ENCODE data around the gene BEND6.

BEND6 gene

DNA sequence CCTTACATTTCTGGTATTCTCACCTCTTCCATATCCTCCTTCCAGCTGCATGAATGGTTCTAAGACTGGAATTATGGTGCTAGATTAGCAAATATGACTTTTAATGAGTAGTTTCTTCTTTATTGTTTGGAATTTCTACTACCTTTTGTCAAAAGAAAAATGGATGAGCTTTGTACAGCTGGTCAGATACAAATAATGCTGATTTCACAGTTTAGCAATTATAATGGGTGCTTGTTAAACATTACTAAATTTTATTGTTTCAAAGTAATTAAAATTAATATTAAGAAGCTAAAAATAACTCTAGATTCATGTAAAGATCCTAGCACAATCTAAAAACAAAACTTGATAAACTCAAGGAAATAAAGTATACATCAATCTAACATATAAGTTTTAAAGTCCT, 32.3 kb upstream of the BEND6 start:
- H3K4me1 ChIP-seq (ENCODE audit: control insufficient read depth, insufficient read depth, low read length) = 0 out of 2 replicates have a peak, but pooled peaks cover 6% of the 10 kb centered on the region

DNA sequence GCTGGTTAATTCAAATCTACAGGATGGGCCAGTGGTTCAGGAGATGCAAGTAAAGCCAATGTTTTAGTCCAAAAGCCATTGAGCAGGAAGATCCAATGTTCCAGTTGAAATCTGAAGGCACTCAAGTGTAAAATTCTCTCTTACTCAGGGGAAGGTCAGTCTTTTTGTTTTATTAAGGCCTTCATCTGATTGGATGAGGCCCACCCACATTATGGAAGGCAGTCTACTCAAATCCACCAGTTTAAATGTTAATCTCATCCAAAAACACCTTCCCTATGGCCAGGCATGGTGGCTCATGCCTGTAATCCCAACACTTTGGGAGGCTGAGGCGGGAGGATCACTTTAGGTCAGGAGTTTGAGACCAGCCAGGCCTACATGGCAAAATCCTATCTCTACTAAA, 31.3 kb upstream of the BEND6 start:
- Histone ChIP-seq H3K9ac (ENCODE audit: low read depth, low read length) (no peak overlapping the region), H3K36me3 (ENCODE audit: control insufficient read depth, insufficient read depth, low read length) (no peaks in the 10 kb centered on the region), H3K27ac (ENCODE audit: low read depth, low read length) (no peak overlapping the region), H3K4me3 (ENCODE audit: low read depth, low read length) (no peak overlapping the region), H3K4me1 (ENCODE audit: control insufficient read depth, insufficient read depth, low read length) (peaks cover 14% of the 10 kb centered on the region), H3K27me3 (ENCODE audit: control insufficient read depth, insufficient read depth, low read length) (no peaks in the 10 kb centered on the region), H3K9me3 (ENCODE audit: control insufficient read depth, insufficient read depth, low read length) (no peaks in the 10 kb centered on the region)

More for the DNA sequence above, 32.3 kb upstream of the BEND6 start:
- Histone ChIP-seq H3K9me3 (ENCODE audit: control insufficient read depth, insufficient read depth, low read length) (no peaks in the 10 kb centered on the region), H3K4me3 (ENCODE audit: low read depth, low read length) (no peak overlapping the region), H3K36me3 (ENCODE audit: control insufficient read depth, insufficient read depth, low read length) (no peaks in the 10 kb centered on the region), H3K27ac (ENCODE audit: low read depth, low read length) (no peak overlapping the region), H3K9ac (ENCODE audit: low read depth, low read length) (no peak overlapping the region), H3K27me3 (ENCODE audit: control insufficient read depth, insufficient read depth, low read length) (no peaks in the 10 kb centered on the region)

GRCh38 chr6:56927538-56928453, 27.1 kb upstream of the BEND6 start:
- Histone ChIP-seq H3K4me1 (ENCODE audit: control insufficient read depth, insufficient read depth, low read length) (peaks cover 14% of the 10 kb centered on the region), H3K36me3 (ENCODE audit: control insufficient read depth, insufficient read depth, low read length) (no peaks in the 10 kb centered on the region), H3K27me3 (ENCODE audit: control insufficient read depth, insufficient read depth, low read length) (no peaks in the 10 kb centered on the region), H3K27ac (ENCODE audit: low read depth, low read length) (no peak overlapping the region), H3K9ac (ENCODE audit: low read depth, low read length) (no peak overlapping the region), H3K9me3 (ENCODE audit: control insufficient read depth, insufficient read depth, low read length) (no peaks in the 10 kb centered on the region), H3K4me3 (ENCODE audit: low read depth, low read length) (no peak overlapping the region)

- Histone ChIP-seq H3K4me3 (ENCODE audit: low read depth, low read length) (no peak overlapping the region), H3K9ac (ENCODE audit: low read depth, low read length) (no peak overlapping the region), H3K9me3 (ENCODE audit: control insufficient read depth, insufficient read depth, low read length) (no peaks in the 10 kb centered on the region), H3K27me3 (ENCODE audit: control insufficient read depth, insufficient read depth, low read length) (no peaks in the 10 kb centered on the region), H3K27ac (ENCODE audit: low read depth, low read length) (no peak overlapping the region), H3K4me1 (ENCODE audit: control insufficient read depth, insufficient read depth, low read length) (peaks cover 10% of the 10 kb centered on the region), H3K36me3 (ENCODE audit: control insufficient read depth, insufficient read depth, low read length) (no peaks in the 10 kb centered on the region)
Observed at GRCh38 chr6:56930846-56931245, 24.1 kb upstream of the BEND6 start.

GRCh38 chr6:56932910-56933477, 21.9 kb upstream of the BEND6 start:
- Histone ChIP-seq H3K4me3 (ENCODE audit: low read depth, low read length) (no peak overlapping the region), H3K27me3 (ENCODE audit: control insufficient read depth, insufficient read depth, low read length) (no peaks in the 10 kb centered on the region), H3K36me3 (ENCODE audit: control insufficient read depth, insufficient read depth, low read length) (no peaks in the 10 kb centered on the region), H3K27ac (ENCODE audit: low read depth, low read length) (no peak overlapping the region), H3K9ac (ENCODE audit: low read depth, low read length) (no peak overlapping the region), H3K4me1 (ENCODE audit: control insufficient read depth, insufficient read depth, low read length) (peaks cover 5% of the 10 kb centered on the region), H3K9me3 (ENCODE audit: control insufficient read depth, insufficient read depth, low read length) (no peaks in the 10 kb centered on the region)

- H3K27ac ChIP-seq (ENCODE audit: low read depth, low read length) = no peak overlapping the region
- no peak overlapping the region for H3K9ac ChIP-seq (ENCODE audit: low read depth, low read length)
- H3K4me3 ChIP-seq (ENCODE audit: low read depth, low read length) = no peak overlapping the region
- H3K9me3 ChIP-seq (ENCODE audit: control insufficient read depth, insufficient read depth, low read length) = no peaks in the 10 kb centered on the region
- no peaks in the 10 kb centered on the region for H3K27me3 ChIP-seq (ENCODE audit: control insufficient read depth, insufficient read depth, low read length)
- H3K4me1 ChIP-seq (ENCODE audit: control insufficient read depth, insufficient read depth, low read length) = no peaks in the 10 kb centered on the region
- H3K36me3 ChIP-seq (ENCODE audit: control insufficient read depth, insufficient read depth, low read length) = no peaks in the 10 kb centered on the region
Observed at GRCh38 chr6:56933650-56934049, 21.3 kb upstream of the BEND6 start.

DNA sequence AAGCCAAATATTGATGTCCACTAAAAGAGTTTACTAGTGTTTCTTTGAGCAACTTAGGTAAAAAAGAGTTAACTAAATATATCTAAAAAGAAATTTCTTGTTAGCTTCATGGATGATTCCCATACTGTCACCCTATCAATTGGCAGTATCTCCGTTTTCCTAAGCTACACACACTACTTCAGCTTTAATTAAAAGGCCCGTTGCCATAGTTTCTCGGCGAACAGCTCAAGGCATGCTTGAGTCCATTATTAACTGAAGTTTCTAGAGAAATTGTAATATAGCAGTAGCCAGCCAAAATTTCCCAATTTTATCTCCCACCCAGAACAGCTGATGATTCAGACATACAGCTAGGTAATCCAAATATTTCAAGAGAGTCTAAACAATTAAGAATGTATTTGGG, 20.0 kb upstream of the BEND6 start:
- Histone ChIP-seq H3K36me3 (ENCODE audit: control insufficient read depth, insufficient read depth, low read length) (no peaks in the 10 kb centered on the region), H3K27ac (ENCODE audit: low read depth, low read length) (no peak overlapping the region), H3K9ac (ENCODE audit: low read depth, low read length) (no peak overlapping the region), H3K4me3 (ENCODE audit: low read depth, low read length) (no peak overlapping the region), H3K27me3 (ENCODE audit: control insufficient read depth, insufficient read depth, low read length) (no peaks in the 10 kb centered on the region), H3K9me3 (ENCODE audit: control insufficient read depth, insufficient read depth, low read length) (no peaks in the 10 kb centered on the region), H3K4me1 (ENCODE audit: control insufficient read depth, insufficient read depth, low read length) (no peaks in the 10 kb centered on the region)

- Histone ChIP-seq H3K4me3 (ENCODE audit: low read depth, low read length) (no peak overlapping the region), H3K27ac (ENCODE audit: low read depth, low read length) (no peak overlapping the region), H3K27me3 (ENCODE audit: control insufficient read depth, insufficient read depth, low read length) (no peaks in the 10 kb centered on the region), H3K36me3 (ENCODE audit: control insufficient read depth, insufficient read depth, low read length) (no peaks in the 10 kb centered on the region), H3K9ac (ENCODE audit: low read depth, low read length) (no peak overlapping the region), H3K9me3 (ENCODE audit: control insufficient read depth, insufficient read depth, low read length) (peaks cover 2% of the 10 kb centered on the region; the same call in 1 of the 2 replicates), H3K4me1 (ENCODE audit: control insufficient read depth, insufficient read depth, low read length) (no peaks in the 10 kb centered on the region)
Observed at GRCh38 chr6:56936466-56936865, 18.4 kb upstream of the BEND6 start.

DNA sequence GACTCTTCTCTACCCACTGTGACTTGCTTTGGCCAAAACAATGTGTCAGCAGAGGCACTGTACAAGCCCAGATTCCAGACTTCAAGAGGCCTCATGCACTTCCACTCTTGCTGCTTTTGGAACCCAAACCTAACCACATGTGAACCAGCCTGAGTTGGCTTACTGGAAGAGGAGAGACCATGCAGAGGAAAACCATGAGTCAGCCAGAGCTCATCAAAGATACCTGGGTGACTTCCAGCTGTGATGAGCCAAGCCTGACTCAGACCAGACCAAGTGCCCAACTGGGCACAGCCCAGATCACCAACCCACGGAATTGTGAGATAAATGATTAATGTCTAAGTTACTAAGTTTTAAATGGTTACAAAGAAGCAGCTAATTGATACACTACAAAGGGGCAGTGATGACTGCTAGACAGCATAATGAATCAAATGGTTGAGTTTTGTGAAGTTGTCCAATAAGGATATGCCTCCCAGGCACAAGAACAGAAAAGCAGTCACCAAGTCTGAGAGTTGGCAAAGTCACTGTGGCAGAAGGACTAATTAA, 16.2 kb upstream of the BEND6 start:
- H3K4me1 ChIP-seq (ENCODE audit: control insufficient read depth, insufficient read depth, low read length) = no peaks in the 10 kb centered on the region
- no peak overlapping the region for H3K27ac ChIP-seq (ENCODE audit: low read depth, low read length)
- no peak overlapping the region for H3K9ac ChIP-seq (ENCODE audit: low read depth, low read length)
- no peaks in the 10 kb centered on the region for H3K27me3 ChIP-seq (ENCODE audit: control insufficient read depth, insufficient read depth, low read length)
- H3K4me3 ChIP-seq (ENCODE audit: low read depth, low read length) = no peak overlapping the region
- peaks cover 4% of the 10 kb centered on the region; the same call in 1 of the 2 replicates for H3K9me3 ChIP-seq (ENCODE audit: control insufficient read depth, insufficient read depth, low read length)
- no peaks in the 10 kb centered on the region for H3K36me3 ChIP-seq (ENCODE audit: control insufficient read depth, insufficient read depth, low read length)

- Histone ChIP-seq H3K4me1 (ENCODE audit: control insufficient read depth, insufficient read depth, low read length) (no peaks in the 10 kb centered on the region), H3K36me3 (ENCODE audit: control insufficient read depth, insufficient read depth, low read length) (no peaks in the 10 kb centered on the region), H3K27me3 (ENCODE audit: control insufficient read depth, insufficient read depth, low read length) (no peaks in the 10 kb centered on the region), H3K9ac (ENCODE audit: low read depth, low read length) (no peak overlapping the region), H3K27ac (ENCODE audit: low read depth, low read length) (no peak overlapping the region), H3K4me3 (ENCODE audit: low read depth, low read length) (no peak overlapping the region), H3K9me3 (ENCODE audit: control insufficient read depth, insufficient read depth, low read length) (peaks cover 4% of the 10 kb centered on the region; the same call in 1 of the 2 replicates)
Observed at GRCh38 chr6:56940463-56940862, 14.4 kb upstream of the BEND6 start.

DNA sequence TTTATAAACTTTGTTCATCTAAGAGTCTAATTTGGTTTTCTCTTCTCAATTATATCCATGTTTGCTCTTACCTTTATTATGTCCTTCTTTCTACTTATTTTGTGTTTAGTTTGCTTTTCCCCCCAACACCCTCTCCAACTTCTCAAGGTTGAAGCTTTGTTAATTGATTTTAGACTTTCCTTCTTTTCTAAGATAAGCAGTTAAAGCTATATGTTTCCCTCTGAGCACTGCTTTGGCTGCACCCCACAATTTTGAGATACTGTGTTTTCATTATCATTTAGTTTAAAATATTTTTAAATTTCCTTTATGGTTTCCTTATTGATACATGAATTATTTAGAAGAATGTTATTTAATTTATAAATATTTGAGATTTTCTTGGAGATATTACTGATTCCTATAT, 13.9 kb upstream of the BEND6 start:
- no peaks in the 10 kb centered on the region for H3K27me3 ChIP-seq (ENCODE audit: control insufficient read depth, insufficient read depth, low read length)
- no peaks in the 10 kb centered on the region for H3K36me3 ChIP-seq (ENCODE audit: control insufficient read depth, insufficient read depth, low read length)
- H3K9me3 ChIP-seq (ENCODE audit: control insufficient read depth, insufficient read depth, low read length) = peaks cover 4% of the 10 kb centered on the region; the same call in 1 of the 2 replicates
- H3K4me1 ChIP-seq (ENCODE audit: control insufficient read depth, insufficient read depth, low read length) = no peaks in the 10 kb centered on the region
- H3K27ac ChIP-seq (ENCODE audit: low read depth, low read length) = no peak overlapping the region
- H3K9ac ChIP-seq (ENCODE audit: low read depth, low read length) = no peak overlapping the region
- no peak overlapping the region for H3K4me3 ChIP-seq (ENCODE audit: low read depth, low read length)

Measured in HUES48 (cell line).